RWPE1 (cell line): Measurements from ENCODE around the gene ATP2C2.

Experiments
- CTCF ChIA-PET: fragments of 350-600 bp; sonication (Branson Sonifier 250); formaldehyde crosslinking; extraction: SDS; loops from one replicate; lab custom pipeline; 2021; lab: Yijun Ruan, JAX
- POLR2A ChIA-PET: fragments of 400-600 bp; formaldehyde crosslinking; extraction: SDS; loops from one replicate; lab custom pipeline; 2020; ENCODE audit warnings: antibody characterized with exemption; ENCODE audit not compliant: low non-redundant PET; lab: Yijun Ruan, JAX
- DNase-seq: peaks from one replicate; pipeline ENCODE4 v3.0.0; 2012; ENCODE audit warnings: low spot score
- H3K27ac ChIP-seq: fragments of 450-650 bp; 2 replicates; pipeline ENCODE4 v1.5.1; 2017
- TF ChIP-seq, protein P1 (sequence below): fragments of 450-650 bp; conservative IDR thresholded peaks from 2 replicates; pipeline ENCODE4 v1.5.1; 2017; ENCODE audit warnings: low read depth, mild to moderate bottlenecking

Gene ATP2C2

DNA sequence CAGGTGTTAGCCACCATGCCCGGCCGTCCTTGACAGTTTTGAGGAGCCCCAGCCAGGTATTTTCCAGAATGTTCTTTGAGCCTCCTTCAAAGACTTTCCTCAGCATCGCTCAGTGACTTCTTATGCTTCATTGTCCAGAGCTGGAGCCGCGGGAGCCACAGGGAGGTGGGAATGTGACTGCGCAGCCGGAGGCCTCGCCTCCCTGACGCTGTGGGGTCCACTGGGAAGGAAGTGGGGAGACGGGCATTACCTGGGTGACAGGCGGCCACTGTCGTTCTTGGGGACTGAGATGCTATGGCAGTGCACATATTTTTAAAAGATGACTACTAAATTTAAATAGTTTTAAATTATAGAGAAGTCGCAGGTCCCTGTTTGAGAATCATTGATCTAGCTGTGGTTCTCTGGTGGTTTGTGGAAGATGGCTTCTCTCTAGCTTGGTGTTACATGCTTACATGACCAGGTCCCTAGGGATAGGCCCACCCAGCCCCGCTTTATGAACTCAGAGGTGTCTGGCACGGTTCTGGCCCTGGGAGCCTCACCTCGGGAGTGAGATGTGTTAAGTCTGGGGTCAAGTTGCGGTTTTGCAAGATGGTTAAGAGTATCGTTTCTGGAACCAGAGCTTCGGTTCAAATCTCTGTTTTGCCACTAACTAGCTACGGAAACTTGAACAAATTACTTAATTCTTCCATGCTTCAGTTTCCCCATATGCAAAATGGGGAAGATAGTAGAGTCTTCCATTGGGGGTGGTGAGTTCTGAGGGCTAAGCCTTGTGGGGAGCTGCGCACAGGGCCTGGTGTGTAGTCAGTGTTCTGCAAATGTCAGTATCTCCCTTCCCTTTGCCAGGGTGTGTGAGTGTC is 53.0 kb downstream of the ATP2C2 start:
- DNase-seq, result no peak
- no peak overlapping the region for H3K27ac ChIP-seq
- CTCF ChIA-PET, result no interaction called here
- POLR2A ChIA-PET, result no interaction called here
- TF ChIP-seq, protein P1, sequence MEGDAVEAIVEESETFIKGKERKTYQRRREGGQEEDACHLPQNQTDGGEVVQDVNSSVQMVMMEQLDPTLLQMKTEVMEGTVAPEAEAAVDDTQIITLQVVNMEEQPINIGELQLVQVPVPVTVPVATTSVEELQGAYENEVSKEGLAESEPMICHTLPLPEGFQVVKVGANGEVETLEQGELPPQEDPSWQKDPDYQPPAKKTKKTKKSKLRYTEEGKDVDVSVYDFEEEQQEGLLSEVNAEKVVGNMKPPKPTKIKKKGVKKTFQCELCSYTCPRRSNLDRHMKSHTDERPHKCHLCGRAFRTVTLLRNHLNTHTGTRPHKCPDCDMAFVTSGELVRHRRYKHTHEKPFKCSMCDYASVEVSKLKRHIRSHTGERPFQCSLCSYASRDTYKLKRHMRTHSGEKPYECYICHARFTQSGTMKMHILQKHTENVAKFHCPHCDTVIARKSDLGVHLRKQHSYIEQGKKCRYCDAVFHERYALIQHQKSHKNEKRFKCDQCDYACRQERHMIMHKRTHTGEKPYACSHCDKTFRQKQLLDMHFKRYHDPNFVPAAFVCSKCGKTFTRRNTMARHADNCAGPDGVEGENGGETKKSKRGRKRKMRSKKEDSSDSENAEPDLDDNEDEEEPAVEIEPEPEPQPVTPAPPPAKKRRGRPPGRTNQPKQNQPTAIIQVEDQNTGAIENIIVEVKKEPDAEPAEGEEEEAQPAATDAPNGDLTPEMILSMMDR, result no peak

DNA sequence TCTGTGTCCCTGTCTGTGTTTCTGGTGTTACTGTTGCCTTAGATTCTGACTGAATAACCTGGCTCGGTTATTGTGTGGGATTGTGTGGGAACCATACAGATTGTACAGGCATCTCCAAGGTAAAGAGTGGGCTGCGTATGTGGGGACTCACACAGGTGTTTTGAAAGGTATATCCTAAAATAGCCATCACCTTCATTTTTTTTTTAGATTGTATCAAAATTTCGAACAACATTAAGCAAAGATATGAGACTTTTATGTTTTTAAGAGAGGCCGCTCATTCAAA is 53.5 kb downstream of the ATP2C2 start:
- ChIA-PET CTCF (no interaction called here), POLR2A (no interaction called here)
- TF ChIP-seq, protein P1, result no peak
- DNase-seq, result no peak
- H3K27ac ChIP-seq, result no peak overlapping the region

DNA sequence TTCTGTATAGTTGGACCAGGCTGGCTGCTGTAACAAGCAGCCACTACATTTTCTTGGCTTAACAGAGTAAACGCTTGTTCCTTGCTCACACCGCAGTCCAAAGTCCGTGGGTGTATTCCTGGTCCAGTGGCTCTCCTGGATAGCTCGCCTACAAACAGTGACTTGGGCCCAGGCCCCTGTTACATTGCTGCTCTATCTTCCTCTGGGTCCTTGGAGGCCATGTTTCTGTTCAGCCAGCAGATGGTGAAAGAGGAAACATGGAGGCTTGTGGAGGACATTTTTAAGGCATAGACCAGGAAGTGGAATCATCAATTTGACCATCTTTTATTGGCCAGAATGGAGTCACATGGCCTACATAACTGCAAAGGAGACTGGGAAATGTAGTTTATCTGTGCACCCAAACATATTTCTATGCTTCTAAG is 55.1 kb downstream of the ATP2C2 start:
- peak; percentile 46 for DNase-seq
- ChIA-PET CTCF (interaction anchor here (0.6 kb wide), 1 partner anchor 234 kb away, joined by 4 read pairs; no protein-coding TSS in a partner anchor), POLR2A (no interaction called here)
- no peak overlapping the region for H3K27ac ChIP-seq
- TF ChIP-seq, protein P1, result no peak

DNA sequence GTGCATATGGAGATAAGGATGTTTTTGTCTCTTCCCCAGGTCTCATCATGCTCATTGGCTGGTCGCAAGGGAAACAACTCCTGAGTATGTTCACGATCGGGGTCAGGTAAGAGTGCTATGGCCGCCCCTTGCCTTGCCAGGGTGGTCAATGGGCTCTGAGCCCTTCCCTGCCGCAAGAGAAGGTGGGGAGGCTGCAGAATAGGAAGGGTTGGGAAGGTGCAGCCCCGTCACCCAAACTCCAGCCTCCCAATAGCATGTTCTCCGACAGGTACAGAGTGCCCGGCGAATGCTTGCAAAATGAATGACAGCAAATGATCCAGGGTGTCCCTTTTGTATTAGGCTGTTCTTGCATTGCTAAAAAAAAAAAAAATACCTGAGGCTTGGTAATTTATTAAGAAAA is 57.4 kb downstream of the ATP2C2 start:
- ChIA-PET CTCF (no interaction called here), POLR2A (interaction anchor here (0.6 kb wide), 1 partner anchor 161 kb away, joined by 6 read pairs; no protein-coding TSS in a partner anchor)
- TF ChIP-seq, protein P1, result no peak
- DNase-seq, result no peak
- H3K27ac ChIP-seq, result no peak overlapping the region

DNA sequence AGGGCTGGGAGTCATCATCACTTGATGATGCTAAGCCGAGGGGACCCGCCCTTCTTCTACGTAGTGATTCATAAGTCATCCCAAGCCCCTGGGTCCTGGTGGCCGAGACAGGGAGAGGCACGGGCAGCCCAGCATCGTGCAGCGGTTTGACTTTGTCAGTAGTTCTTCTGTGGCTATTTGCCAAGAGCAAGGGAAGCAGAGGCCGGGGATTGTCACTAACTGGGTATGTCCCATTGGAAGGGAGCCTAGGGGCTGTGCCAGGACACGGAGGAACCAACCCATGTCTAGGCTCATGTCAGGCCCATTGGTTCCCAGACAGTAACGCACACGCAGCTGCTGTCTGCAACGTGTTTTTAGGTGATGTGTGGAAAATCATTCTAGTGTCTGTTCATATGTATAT is 58.5 kb downstream of the ATP2C2 start:
- H3K27ac ChIP-seq, result no peak overlapping the region
- POLR2A ChIA-PET, result no interaction called here
- TF ChIP-seq, protein P1, result no peak
- CTCF ChIA-PET, result no interaction called here
- no peak for DNase-seq

DNA sequence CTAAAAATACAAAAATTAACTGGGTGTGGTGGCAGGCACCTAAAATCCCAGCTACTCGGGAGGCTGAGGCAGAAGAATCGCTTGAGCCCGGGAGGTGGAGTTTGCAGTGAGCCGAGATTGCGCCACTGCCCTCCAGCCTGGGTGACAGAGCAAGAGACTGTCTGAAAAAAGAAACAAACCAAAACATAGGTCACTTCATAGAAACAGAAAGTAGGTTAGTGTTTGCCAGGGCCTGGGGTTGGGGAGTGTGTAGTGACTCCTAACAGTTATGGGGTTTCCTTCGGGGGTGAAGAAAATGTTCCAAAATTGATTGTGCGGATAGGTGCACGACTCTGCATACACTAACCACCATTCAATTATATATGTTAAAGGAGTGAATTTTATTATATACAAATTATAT is 59.2 kb downstream of the ATP2C2 start:
- POLR2A ChIA-PET, result no interaction called here
- DNase-seq, result no peak
- H3K27ac ChIP-seq, result no peak overlapping the region
- CTCF ChIA-PET, result no interaction called here
- TF ChIP-seq, protein P1, result no peak
